DMS53 treated with DMSO at 0.1 percent for 48 hours (cell line): ENCODE measurements around the gene CHD3.
"Not testable (repeated sequence)": the region's sequence is repeated elsewhere in the genome, so short reads cannot be mapped to it uniquely, and the experiment has no call there.

Experiments used
- DNase-seq: peaks from one replicate; lab custom pipeline; 2025; ENCODE audit not compliant: unreplicated experiment; lab: John Stamatoyannopoulos, UW

Gene CHD3

GRCh38 chr17:7849751-7850504 lies 38.7 kb upstream of the CHD3 start:
- no peak for DNase-seq

- no peak for DNase-seq
Observed at GRCh38 chr17:7850701-7851437, 37.7 kb upstream of the CHD3 start.

- DNase-seq, result peak; percentile 96
Observed at GRCh38 chr17:7851438-7852261, 36.9 kb upstream of the CHD3 start.

- DNase-seq, result no peak
Observed at GRCh38 chr17:7852262-7852670, 36.3 kb upstream of the CHD3 start.

GRCh38 chr17:7852919-7853690 lies 35.5 kb upstream of the CHD3 start:
- no peak for DNase-seq

GRCh38 chr17:7853691-7854038 lies 34.9 kb upstream of the CHD3 start:
- no peak for DNase-seq

- no peak for DNase-seq
Observed at GRCh38 chr17:7854078-7854777, 34.4 kb upstream of the CHD3 start.

- no peak for DNase-seq
Observed at GRCh38 chr17:7854851-7855659, 33.5 kb upstream of the CHD3 start, which contains the start of gene TMEM88. Gene TMEM88 (plus strand): TSS chr17:7855066. CDS start chr17:7855075, 9 bp downstream.

GRCh38 chr17:7855660-7856010 lies 33.0 kb upstream of the CHD3 start:
- DNase-seq, result no peak

GRCh38 chr17:7856011-7856810 lies 32.4 kb upstream of the CHD3 start:
- peak; percentile 46 for DNase-seq

GRCh38 chr17:7856811-7857712 lies 31.5 kb upstream of the CHD3 start, which contains the start of gene NAA38:
Gene NAA38 (minus strand): TSS chr17:7857559. CDS start chr17:7857463, 96 bp downstream.
- DNase-seq, result peak; percentile 99

- peak; percentile 99 for DNase-seq
Observed at GRCh38 chr17:7857713-7858521, 30.7 kb upstream of the CHD3 start, which contains the start of gene CYB5D1. Gene CYB5D1 (plus strand): TSS chr17:7858003. CDS start chr17:7858135, 132 bp downstream.

- peak; percentile 67 for DNase-seq
Observed at GRCh38 chr17:7858522-7858810, 30.1 kb upstream of the CHD3 start.

GRCh38 chr17:7859028-7859427 lies 29.6 kb upstream of the CHD3 start:
- DNase-seq, result no peak

GRCh38 chr17:7862692-7863437 lies 25.7 kb upstream of the CHD3 start:
- peak; percentile 54 for DNase-seq

GRCh38 chr17:7864384-7864783 lies 24.2 kb upstream of the CHD3 start:
- DNase-seq, result not testable (repeated sequence)
